ENCODE measurements around the gene LYSMD4.
"Not testable (repeated sequence)": the region's sequence is repeated elsewhere in the genome, so short reads cannot be mapped to it uniquely, and the experiment has no call there.

LYSMD4 gene

GRCh38 chr15:99753066-99753465, 19.8 kb upstream of the LYSMD4 start:
- no peak for DNase-seq (ENCODE audit: extremely low read depth, low read depth)
- TF ChIP-seq CTCF (IDR thresholded peaks at IDR 0.05; ENCODE audit: low read depth, low read length, missing control alignments), result no peak
- no peak overlapping the region for H3K4me3 ChIP-seq (replicated peaks; ENCODE audit: low read depth, low read length)

- no peak for DNase-seq (ENCODE audit: extremely low read depth, low read depth)
- no peak overlapping the region for H3K4me3 ChIP-seq (replicated peaks; ENCODE audit: low read depth, low read length)
- no peak for TF ChIP-seq CTCF (IDR thresholded peaks at IDR 0.05; ENCODE audit: low read depth, low read length, missing control alignments)
Measured at GRCh38 chr15:99752556-99752955, 19.3 kb upstream of the LYSMD4 start.

- H3K4me3 ChIP-seq (replicated peaks; ENCODE audit: low read depth, low read length); DNase-seq (ENCODE audit: extremely low read depth, low read depth): not testable (repeated sequence)
Measured at GRCh38 chr15:99750326-99750725, 17.1 kb upstream of the LYSMD4 start.

GRCh38 chr15:99749386-99749785, 16.1 kb upstream of the LYSMD4 start:
- no peak overlapping the region for H3K4me3 ChIP-seq (replicated peaks; ENCODE audit: low read depth, low read length)
- no peak for TF ChIP-seq CTCF (IDR thresholded peaks at IDR 0.05; ENCODE audit: low read depth, low read length, missing control alignments)
- no peak for DNase-seq (ENCODE audit: extremely low read depth, low read depth)

GRCh38 chr15:99745370-99746086, 12.3 kb upstream of the LYSMD4 start:
- no peak for TF ChIP-seq CTCF (IDR thresholded peaks at IDR 0.05; ENCODE audit: low read depth, low read length, missing control alignments)
- no peak for DNase-seq (ENCODE audit: extremely low read depth, low read depth)
- no peak overlapping the region for H3K4me3 ChIP-seq (replicated peaks; ENCODE audit: low read depth, low read length)

GRCh38 chr15:99744142-99744541, 10.9 kb upstream of the LYSMD4 start:
- no peak for TF ChIP-seq CTCF (IDR thresholded peaks at IDR 0.05; ENCODE audit: low read depth, low read length, missing control alignments)
- H3K4me3 ChIP-seq (replicated peaks; ENCODE audit: low read depth, low read length), result no peak overlapping the region
- no peak for DNase-seq (ENCODE audit: extremely low read depth, low read depth)

- no peak for TF ChIP-seq CTCF (IDR thresholded peaks at IDR 0.05; ENCODE audit: low read depth, low read length, missing control alignments)
Measured at GRCh38 chr15:99741835-99742234, 8.6 kb upstream of the LYSMD4 start.

More at GRCh38 chr15:99741835-99742234, 8.6 kb upstream of the LYSMD4 start:
- DNase-seq (ENCODE audit: extremely low read depth, low read depth), result no peak
- no peak overlapping the region for H3K4me3 ChIP-seq (replicated peaks; ENCODE audit: low read depth, low read length)

Data from HFF-Myc (cell line).